ENCODE measurements around the gene ZRANB3.

Gene ZRANB3

GRCh38 chr2:135163306-135163705, 367.7 kb downstream of the ZRANB3 start:
- Histone ChIP-seq H3K23ac (ENCODE audit: low read depth, low read length, poor library complexity) (no peak overlapping the region), H3K9ac (ENCODE audit: low read depth, low read length, poor library complexity) (no peak overlapping the region), H4K8ac (ENCODE audit: low read depth, low read length) (no peak overlapping the region), H3K18ac (ENCODE audit: low read length) (no peak overlapping the region), H2BK120ac (ENCODE audit: low read depth, low read length) (no peak overlapping the region), H2BK15ac (ENCODE audit: low read length) (no peak overlapping the region), H2BK5ac (ENCODE audit: low read length) (no peak overlapping the region), H3K4ac (ENCODE audit: low read length) (no peak overlapping the region), H3K4me3 (ENCODE audit: low read length in 2 of 2) (no peak overlapping the region), H2AK5ac (ENCODE audit: low read depth, low read length) (no peak overlapping the region), H2BK12ac (ENCODE audit: low read length) (no peak overlapping the region), H3K9me3 (replicated peaks in 1 of 2; ENCODE audit: control insufficient read depth in 2 of 2, insufficient read depth in 1 of 2, low read depth in 1 of 2, low read length in 2 of 2) (no peaks in the 10 kb centered on the region), H3K27ac (replicated peaks; ENCODE audit: low read length) (no peak overlapping the region), H3K4me1 (ENCODE audit: control insufficient read depth in 2 of 2, insufficient read depth in 1 of 2, low read depth in 1 of 2, low read length in 2 of 2) (no peaks in the 10 kb centered on the region), H3K36me3 (replicated peaks in 1 of 2; ENCODE audit: control insufficient read depth in 2 of 2, insufficient read depth in 2 of 2, low read length in 2 of 2) (peaks cover 8 to 86% of the 10 kb centered on the region in 2 donors), H3K14ac (ENCODE audit: low read length) (no peak overlapping the region), H3K27me3 (ENCODE audit: control insufficient read depth in 3 of 3, insufficient read depth in 3 of 3, low read depth in 1 of 3, low read length in 3 of 3) (no peaks in the 10 kb centered on the region), H3K79me1 (ENCODE audit: low read depth, low read length) (no peaks in the 10 kb centered on the region), H4K91ac (ENCODE audit: low read depth, low read length, poor library complexity) (no peak overlapping the region), H2AFZ (ENCODE audit: low read length) (no peak overlapping the region), H3K4me2 (ENCODE audit: insufficient read depth, low read length, poor library complexity, severe bottlenecking) (no peak overlapping the region)
- no CpG with 5 or more reads among the region's 2 CpGs for WGBS, 2 donors (ENCODE audit: extremely low coverage in 2 of 2, insufficient read length in 2 of 2, insufficient replicate concordance in 1 of 2)
- no peak for DNase-seq (ENCODE audit: low spot score)

- Histone ChIP-seq H2BK5ac (ENCODE audit: low read length) (no peak overlapping the region), H3K9ac (ENCODE audit: low read depth, low read length, poor library complexity) (no peak overlapping the region), H3K4me3 (ENCODE audit: low read length in 2 of 2) (no peak overlapping the region), H3K18ac (ENCODE audit: low read length) (no peak overlapping the region), H3K27ac (replicated peaks; ENCODE audit: low read length) (no peak overlapping the region), H3K4ac (ENCODE audit: low read length) (no peak overlapping the region), H2BK12ac (ENCODE audit: low read length) (no peak overlapping the region), H2AFZ (ENCODE audit: low read length) (no peak overlapping the region), H3K79me1 (ENCODE audit: low read depth, low read length) (no peaks in the 10 kb centered on the region), H3K23ac (ENCODE audit: low read depth, low read length, poor library complexity) (no peak overlapping the region), H4K91ac (ENCODE audit: low read depth, low read length, poor library complexity) (no peak overlapping the region), H3K14ac (ENCODE audit: low read length) (no peak overlapping the region), H2BK120ac (ENCODE audit: low read depth, low read length) (no peak overlapping the region), H4K8ac (ENCODE audit: low read depth, low read length) (no peak overlapping the region), H2AK5ac (ENCODE audit: low read depth, low read length) (no peak overlapping the region), H3K27me3 (ENCODE audit: control insufficient read depth in 3 of 3, insufficient read depth in 3 of 3, low read depth in 1 of 3, low read length in 3 of 3) (no peaks in the 10 kb centered on the region), H3K4me1 (ENCODE audit: control insufficient read depth in 2 of 2, insufficient read depth in 1 of 2, low read depth in 1 of 2, low read length in 2 of 2) (no peaks in the 10 kb centered on the region), H3K9me3 (replicated peaks in 1 of 2; ENCODE audit: control insufficient read depth in 2 of 2, insufficient read depth in 1 of 2, low read depth in 1 of 2, low read length in 2 of 2) (no peaks in the 10 kb centered on the region), H2BK15ac (ENCODE audit: low read length) (no peak overlapping the region), H3K4me2 (ENCODE audit: insufficient read depth, low read length, poor library complexity, severe bottlenecking) (no peak overlapping the region), H3K36me3 (replicated peaks in 1 of 2; ENCODE audit: control insufficient read depth in 2 of 2, insufficient read depth in 2 of 2, low read length in 2 of 2) (peaks cover 5 to 86% of the 10 kb centered on the region in 2 donors)
- no CpG with 5 or more reads among the region's 4 CpGs for WGBS, 2 donors (ENCODE audit: extremely low coverage in 2 of 2, insufficient read length in 2 of 2, insufficient replicate concordance in 1 of 2)
- DNase-seq (ENCODE audit: low spot score): no peak
Observed at GRCh38 chr2:135162786-135163185, 368.2 kb downstream of the ZRANB3 start.

- H3K36me3 ChIP-seq (replicated peaks in 1 of 2; ENCODE audit: control insufficient read depth in 2 of 2, insufficient read depth in 2 of 2, low read length in 2 of 2): peaks cover 5 to 85% of the 10 kb centered on the region in 2 donors
- no CpG with 5 or more reads among the region's 5 CpGs for WGBS, 2 donors (ENCODE audit: extremely low coverage in 2 of 2, insufficient read length in 2 of 2, insufficient replicate concordance in 1 of 2)
- H2AFZ ChIP-seq (ENCODE audit: low read length): no peak overlapping the region
Observed at GRCh38 chr2:135162377-135162776, 368.6 kb downstream of the ZRANB3 start.

GRCh38 chr2:135159191-135159590, 371.8 kb downstream of the ZRANB3 start:
- H4K91ac ChIP-seq (ENCODE audit: low read depth, low read length, poor library complexity): no peak overlapping the region
- H2BK5ac ChIP-seq (ENCODE audit: low read length): no peak overlapping the region
- H2AK5ac ChIP-seq (ENCODE audit: low read depth, low read length): no peak overlapping the region
- peaks cover 2 to 85% of the 10 kb centered on the region in 2 donors for H3K36me3 ChIP-seq (replicated peaks in 1 of 2; ENCODE audit: control insufficient read depth in 2 of 2, insufficient read depth in 2 of 2, low read length in 2 of 2)
- H4K8ac ChIP-seq (ENCODE audit: low read depth, low read length): no peak overlapping the region
- DNase-seq (ENCODE audit: low spot score): no peak
- H3K4me3 ChIP-seq (ENCODE audit: low read length in 2 of 2): no peak overlapping the region
- no peak overlapping the region for H3K14ac ChIP-seq (ENCODE audit: low read length)
- no peak overlapping the region for H3K9ac ChIP-seq (ENCODE audit: low read depth, low read length, poor library complexity)
- no peaks in the 10 kb centered on the region for H3K79me1 ChIP-seq (ENCODE audit: low read depth, low read length)
- no peaks in the 10 kb centered on the region for H3K27me3 ChIP-seq (ENCODE audit: control insufficient read depth in 3 of 3, insufficient read depth in 3 of 3, low read depth in 1 of 3, low read length in 3 of 3)
- H3K4ac ChIP-seq (ENCODE audit: low read length): no peak overlapping the region
- no peak overlapping the region for H2BK120ac ChIP-seq (ENCODE audit: low read depth, low read length)
- H3K27ac ChIP-seq (replicated peaks; ENCODE audit: low read length): no peak overlapping the region
- WGBS, 2 donors (ENCODE audit: extremely low coverage in 2 of 2, insufficient read length in 2 of 2, insufficient replicate concordance in 1 of 2): no CpG with 5 or more reads among the region's 2 CpGs
- H2AFZ ChIP-seq (ENCODE audit: low read length): no peak overlapping the region
- H2BK12ac ChIP-seq (ENCODE audit: low read length): no peak overlapping the region
- H3K18ac ChIP-seq (ENCODE audit: low read length): no peak overlapping the region
- no peaks in the 10 kb centered on the region for H3K4me1 ChIP-seq (ENCODE audit: control insufficient read depth in 2 of 2, insufficient read depth in 1 of 2, low read depth in 1 of 2, low read length in 2 of 2)
- no peaks in the 10 kb centered on the region for H3K9me3 ChIP-seq (replicated peaks in 1 of 2; ENCODE audit: control insufficient read depth in 2 of 2, insufficient read depth in 1 of 2, low read depth in 1 of 2, low read length in 2 of 2)
- H3K23ac ChIP-seq (ENCODE audit: low read depth, low read length, poor library complexity): no peak overlapping the region
- H3K4me2 ChIP-seq (ENCODE audit: insufficient read depth, low read length, poor library complexity, severe bottlenecking): no peak overlapping the region
- no peak overlapping the region for H2BK15ac ChIP-seq (ENCODE audit: low read length)

More at GRCh38 chr2:135162377-135162776, 368.6 kb downstream of the ZRANB3 start:
- no peak for DNase-seq (ENCODE audit: low spot score)
- Histone ChIP-seq H3K18ac (ENCODE audit: low read length) (no peak overlapping the region), H3K27me3 (ENCODE audit: control insufficient read depth in 3 of 3, insufficient read depth in 3 of 3, low read depth in 1 of 3, low read length in 3 of 3) (no peaks in the 10 kb centered on the region), H3K4me1 (ENCODE audit: control insufficient read depth in 2 of 2, insufficient read depth in 1 of 2, low read depth in 1 of 2, low read length in 2 of 2) (no peaks in the 10 kb centered on the region), H3K4me2 (ENCODE audit: insufficient read depth, low read length, poor library complexity, severe bottlenecking) (no peak overlapping the region), H3K23ac (ENCODE audit: low read depth, low read length, poor library complexity) (no peak overlapping the region), H3K27ac (replicated peaks; ENCODE audit: low read length) (no peak overlapping the region), H3K4ac (ENCODE audit: low read length) (no peak overlapping the region), H2AK5ac (ENCODE audit: low read depth, low read length) (no peak overlapping the region), H2BK120ac (ENCODE audit: low read depth, low read length) (no peak overlapping the region), H4K8ac (ENCODE audit: low read depth, low read length) (no peak overlapping the region), H3K14ac (ENCODE audit: low read length) (no peak overlapping the region), H3K9ac (ENCODE audit: low read depth, low read length, poor library complexity) (no peak overlapping the region), H3K9me3 (replicated peaks in 1 of 2; ENCODE audit: control insufficient read depth in 2 of 2, insufficient read depth in 1 of 2, low read depth in 1 of 2, low read length in 2 of 2) (no peaks in the 10 kb centered on the region), H2BK12ac (ENCODE audit: low read length) (no peak overlapping the region), H3K4me3 (ENCODE audit: low read length in 2 of 2) (no peak overlapping the region), H2BK5ac (ENCODE audit: low read length) (no peak overlapping the region), H4K91ac (ENCODE audit: low read depth, low read length, poor library complexity) (no peak overlapping the region), H3K79me1 (ENCODE audit: low read depth, low read length) (no peaks in the 10 kb centered on the region), H2BK15ac (ENCODE audit: low read length) (no peak overlapping the region)
